ENCODE results near the gene DNASE2.
A peak's percentile ranks its signal among the peaks of the same experiment; 100 is the strongest.

DNASE2 gene

GRCh38 chr19:12885749-12886650 lies 4.8 kb upstream of the DNASE2 start:
- no peak overlapping the region for H3K27ac ChIP-seq (ENCODE audit: low read depth, low read length)
- H3K4me1 ChIP-seq (ENCODE audit: control insufficient read depth, low read depth, low read length), result no peaks in the 10 kb centered on the region
- no peaks in the 10 kb centered on the region for H3K79me1 ChIP-seq (ENCODE audit: low read length)
- no peak overlapping the region for H3K23ac ChIP-seq (ENCODE audit: low read length)
- peaks cover 2% of the 10 kb centered on the region for H3K27me3 ChIP-seq (ENCODE audit: insufficient read depth, low read length, poor library complexity)
- DNase-seq, result peak; percentile 88
- peak overlapping the region; percentile 79 for H3K9ac ChIP-seq (ENCODE audit: low read length)
- no peak overlapping the region for H2AK5ac ChIP-seq (ENCODE audit: low read length)
- no CpG with 5 or more reads among the region's 53 CpGs for WGBS (ENCODE audit: extremely low coverage, insufficient coverage, low lambda C conversion rate)
- H3K36me3 ChIP-seq (ENCODE audit: control insufficient read depth, insufficient read depth, low read length), result no peaks in the 10 kb centered on the region
- H2BK5ac ChIP-seq (ENCODE audit: low read length), result peak overlapping the region; percentile 65
- no peak overlapping the region for H4K5ac ChIP-seq (ENCODE audit: low read length)
- H2BK120ac ChIP-seq (ENCODE audit: low read depth, low read length), result no peak overlapping the region
- peak overlapping the region; percentile 5 for H3K4ac ChIP-seq (ENCODE audit: low read depth, low read length)
- H3K18ac ChIP-seq (ENCODE audit: low read length), result peak overlapping the region; percentile 81
- peak overlapping the region; percentile 89 for H3K4me2 ChIP-seq (ENCODE audit: low read length)
- H4K8ac ChIP-seq (ENCODE audit: low read depth, low read length), result no peak overlapping the region
- H3K4me3 ChIP-seq (ENCODE audit: low read length), result peak overlapping the region; percentile 46
- no peak overlapping the region for H2BK15ac ChIP-seq (replicated peaks; ENCODE audit: low read depth)
- peak overlapping the region; percentile 92 for H3K56ac ChIP-seq (ENCODE audit: low read length)
- H3K79me2 ChIP-seq (ENCODE audit: control insufficient read depth, insufficient read depth, low read length), result no peaks in the 10 kb centered on the region

GRCh38 chr19:12884926-12885748 lies 3.9 kb upstream of the DNASE2 start:
- no peaks in the 10 kb centered on the region for H3K4me1 ChIP-seq (ENCODE audit: control insufficient read depth, low read depth, low read length)
- no peaks in the 10 kb centered on the region for H3K36me3 ChIP-seq (ENCODE audit: control insufficient read depth, insufficient read depth, low read length)
- no CpG with 5 or more reads among the region's 73 CpGs for WGBS (ENCODE audit: extremely low coverage, insufficient coverage, low lambda C conversion rate)
- H3K9ac ChIP-seq (ENCODE audit: low read length), result peak overlapping the region; percentile 79
- no peak overlapping the region for H4K8ac ChIP-seq (ENCODE audit: low read depth, low read length)
- H3K4ac ChIP-seq (ENCODE audit: low read depth, low read length), result peak overlapping the region; percentile 11
- peaks cover 2% of the 10 kb centered on the region for H3K27me3 ChIP-seq (ENCODE audit: insufficient read depth, low read length, poor library complexity)
- H3K23ac ChIP-seq (ENCODE audit: low read length), result no peak overlapping the region
- H3K4me2 ChIP-seq (ENCODE audit: low read length), result peak overlapping the region; percentile 89
- no peak overlapping the region for H2BK120ac ChIP-seq (ENCODE audit: low read depth, low read length)
- peak; percentile 98 for DNase-seq
- peak overlapping the region; percentile 92 for H3K56ac ChIP-seq (ENCODE audit: low read length)
- H3K79me1 ChIP-seq (ENCODE audit: low read length), result no peaks in the 10 kb centered on the region
- H3K18ac ChIP-seq (ENCODE audit: low read length), result peak overlapping the region; percentile 81
- no peak overlapping the region for H2BK5ac ChIP-seq (ENCODE audit: low read length)
- peak overlapping the region; percentile 46 for H3K4me3 ChIP-seq (ENCODE audit: low read length)
- no peak overlapping the region for H2BK15ac ChIP-seq (replicated peaks; ENCODE audit: low read depth)
- no peaks in the 10 kb centered on the region for H3K79me2 ChIP-seq (ENCODE audit: control insufficient read depth, insufficient read depth, low read length)
- no peak overlapping the region for H4K5ac ChIP-seq (ENCODE audit: low read length)
- H3K27ac ChIP-seq (ENCODE audit: low read depth, low read length), result no peak overlapping the region
- H2AK5ac ChIP-seq (ENCODE audit: low read length), result no peak overlapping the region

GRCh38 chr19:12884627-12884925 lies 3.3 kb upstream of the DNASE2 start:
- no peaks in the 10 kb centered on the region for H3K36me3 ChIP-seq (ENCODE audit: control insufficient read depth, insufficient read depth, low read length)
- peaks cover 2% of the 10 kb centered on the region for H3K27me3 ChIP-seq (ENCODE audit: insufficient read depth, low read length, poor library complexity)
- no peak overlapping the region for H2BK15ac ChIP-seq (replicated peaks; ENCODE audit: low read depth)
- no peak overlapping the region for H3K27ac ChIP-seq (ENCODE audit: low read depth, low read length)
- no peak overlapping the region for H2BK120ac ChIP-seq (ENCODE audit: low read depth, low read length)
- H3K4me1 ChIP-seq (ENCODE audit: control insufficient read depth, low read depth, low read length), result no peaks in the 10 kb centered on the region
- no peak overlapping the region for H2BK5ac ChIP-seq (ENCODE audit: low read length)
- no CpG with 5 or more reads among the region's 12 CpGs for WGBS (ENCODE audit: extremely low coverage, insufficient coverage, low lambda C conversion rate)
- H3K9ac ChIP-seq (ENCODE audit: low read length), result peak overlapping the region; percentile 63
- H3K79me1 ChIP-seq (ENCODE audit: low read length), result no peaks in the 10 kb centered on the region
- H3K4ac ChIP-seq (ENCODE audit: low read depth, low read length), result peak overlapping the region; percentile 11
- H3K79me2 ChIP-seq (ENCODE audit: control insufficient read depth, insufficient read depth, low read length), result no peaks in the 10 kb centered on the region
- H3K23ac ChIP-seq (ENCODE audit: low read length), result no peak overlapping the region
- no peak for DNase-seq
- peak overlapping the region; percentile 38 for H3K4me2 ChIP-seq (ENCODE audit: low read length)
- H2AK5ac ChIP-seq (ENCODE audit: low read length), result no peak overlapping the region
- no peak overlapping the region for H3K4me3 ChIP-seq (ENCODE audit: low read length)
- H4K5ac ChIP-seq (ENCODE audit: low read length), result no peak overlapping the region
- peak overlapping the region; percentile 88 for H3K56ac ChIP-seq (ENCODE audit: low read length)
- peak overlapping the region; percentile 6 for H3K18ac ChIP-seq (ENCODE audit: low read length)
- H4K8ac ChIP-seq (ENCODE audit: low read depth, low read length), result no peak overlapping the region

- Histone ChIP-seq H2BK15ac (replicated peaks; ENCODE audit: low read depth) (no peak overlapping the region), H3K9ac (ENCODE audit: low read length) (no peak overlapping the region), H3K56ac (ENCODE audit: low read length) (no peak overlapping the region), H3K18ac (ENCODE audit: low read length) (no peak overlapping the region), H3K79me2 (ENCODE audit: control insufficient read depth, insufficient read depth, low read length) (no peaks in the 10 kb centered on the region), H3K4me2 (ENCODE audit: low read length) (no peak overlapping the region), H4K5ac (ENCODE audit: low read length) (no peak overlapping the region), H3K23ac (ENCODE audit: low read length) (no peak overlapping the region), H3K4ac (ENCODE audit: low read depth, low read length) (no peak overlapping the region), H3K36me3 (ENCODE audit: control insufficient read depth, insufficient read depth, low read length) (no peaks in the 10 kb centered on the region), H2BK5ac (ENCODE audit: low read length) (no peak overlapping the region), H3K27me3 (ENCODE audit: insufficient read depth, low read length, poor library complexity) (peaks cover 2% of the 10 kb centered on the region), H4K8ac (ENCODE audit: low read depth, low read length) (no peak overlapping the region), H2AK5ac (ENCODE audit: low read length) (no peak overlapping the region), H3K4me3 (ENCODE audit: low read length) (no peak overlapping the region), H3K4me1 (ENCODE audit: control insufficient read depth, low read depth, low read length) (no peaks in the 10 kb centered on the region), H3K79me1 (ENCODE audit: low read length) (no peaks in the 10 kb centered on the region), H2BK120ac (ENCODE audit: low read depth, low read length) (no peak overlapping the region), H3K27ac (ENCODE audit: low read depth, low read length) (no peak overlapping the region)
- no CpG with 5 or more reads among the region's 3 CpGs for WGBS (ENCODE audit: extremely low coverage, insufficient coverage, low lambda C conversion rate)
- no peak for DNase-seq
These were observed 3.0 kb upstream of the DNASE2 start for GRCh38 chr19:12884202-12884601.

- Histone ChIP-seq H3K27me3 (ENCODE audit: insufficient read depth, low read length, poor library complexity) (peaks cover 2% of the 10 kb centered on the region), H2BK120ac (ENCODE audit: low read depth, low read length) (no peak overlapping the region)
These were observed 1.3 kb upstream of the DNASE2 start for GRCh38 chr19:12882589-12882988.

More at GRCh38 chr19:12882589-12882988, 1.3 kb upstream of the DNASE2 start:
- H3K36me3 ChIP-seq (ENCODE audit: control insufficient read depth, insufficient read depth, low read length), result no peaks in the 10 kb centered on the region
- no peak overlapping the region for H3K56ac ChIP-seq (ENCODE audit: low read length)
- H3K4me3 ChIP-seq (ENCODE audit: low read length), result no peak overlapping the region
- no peak overlapping the region for H3K9ac ChIP-seq (ENCODE audit: low read length)
- no peak overlapping the region for H3K4me2 ChIP-seq (ENCODE audit: low read length)
- no peak overlapping the region for H2BK5ac ChIP-seq (ENCODE audit: low read length)
- WGBS (ENCODE audit: extremely low coverage, insufficient coverage, low lambda C conversion rate), result no CpG with 5 or more reads among the region's 3 CpGs
- H3K79me1 ChIP-seq (ENCODE audit: low read length), result no peaks in the 10 kb centered on the region
- H4K8ac ChIP-seq (ENCODE audit: low read depth, low read length), result no peak overlapping the region
- H4K5ac ChIP-seq (ENCODE audit: low read length), result no peak overlapping the region
- H3K18ac ChIP-seq (ENCODE audit: low read length), result no peak overlapping the region
- H3K4me1 ChIP-seq (ENCODE audit: control insufficient read depth, low read depth, low read length), result no peaks in the 10 kb centered on the region
- no peak overlapping the region for H3K23ac ChIP-seq (ENCODE audit: low read length)
- H3K79me2 ChIP-seq (ENCODE audit: control insufficient read depth, insufficient read depth, low read length), result no peaks in the 10 kb centered on the region
- H2AK5ac ChIP-seq (ENCODE audit: low read length), result no peak overlapping the region
- DNase-seq, result no peak
- no peak overlapping the region for H2BK15ac ChIP-seq (replicated peaks; ENCODE audit: low read depth)
- no peak overlapping the region for H3K27ac ChIP-seq (ENCODE audit: low read depth, low read length)
- no peak overlapping the region for H3K4ac ChIP-seq (ENCODE audit: low read depth, low read length)
